EH (cell line): Measurements from ENCODE around the gene ITM2C.

Experiments used
- DNase-seq: peaks from one replicate; pipeline ENCODE4 v3.0.0-alpha.2; 2015; ENCODE audit warnings: low read depth

Gene ITM2C

DNA sequence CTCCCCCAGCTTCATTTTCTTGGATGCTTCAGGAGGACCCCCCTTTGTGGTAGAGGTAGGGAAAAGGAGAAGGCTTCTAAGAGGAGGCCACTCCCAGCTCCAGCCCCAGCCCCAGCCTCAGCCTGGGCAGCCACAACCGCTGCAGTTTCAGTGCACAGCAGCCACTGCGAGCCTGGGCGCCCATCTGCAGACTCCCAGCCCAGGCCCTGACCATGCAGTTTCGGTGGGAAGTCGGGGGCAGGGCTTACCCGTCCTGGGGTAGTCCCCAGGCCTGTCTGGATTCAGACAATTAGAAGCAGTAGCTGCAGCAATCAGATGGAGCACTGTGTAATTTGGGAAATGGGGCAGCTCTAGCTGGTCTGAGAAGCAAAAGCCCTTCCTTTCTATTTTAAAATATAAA lies 28.6 kb downstream of the ITM2C start:
- DNase-seq = no peak

DNA sequence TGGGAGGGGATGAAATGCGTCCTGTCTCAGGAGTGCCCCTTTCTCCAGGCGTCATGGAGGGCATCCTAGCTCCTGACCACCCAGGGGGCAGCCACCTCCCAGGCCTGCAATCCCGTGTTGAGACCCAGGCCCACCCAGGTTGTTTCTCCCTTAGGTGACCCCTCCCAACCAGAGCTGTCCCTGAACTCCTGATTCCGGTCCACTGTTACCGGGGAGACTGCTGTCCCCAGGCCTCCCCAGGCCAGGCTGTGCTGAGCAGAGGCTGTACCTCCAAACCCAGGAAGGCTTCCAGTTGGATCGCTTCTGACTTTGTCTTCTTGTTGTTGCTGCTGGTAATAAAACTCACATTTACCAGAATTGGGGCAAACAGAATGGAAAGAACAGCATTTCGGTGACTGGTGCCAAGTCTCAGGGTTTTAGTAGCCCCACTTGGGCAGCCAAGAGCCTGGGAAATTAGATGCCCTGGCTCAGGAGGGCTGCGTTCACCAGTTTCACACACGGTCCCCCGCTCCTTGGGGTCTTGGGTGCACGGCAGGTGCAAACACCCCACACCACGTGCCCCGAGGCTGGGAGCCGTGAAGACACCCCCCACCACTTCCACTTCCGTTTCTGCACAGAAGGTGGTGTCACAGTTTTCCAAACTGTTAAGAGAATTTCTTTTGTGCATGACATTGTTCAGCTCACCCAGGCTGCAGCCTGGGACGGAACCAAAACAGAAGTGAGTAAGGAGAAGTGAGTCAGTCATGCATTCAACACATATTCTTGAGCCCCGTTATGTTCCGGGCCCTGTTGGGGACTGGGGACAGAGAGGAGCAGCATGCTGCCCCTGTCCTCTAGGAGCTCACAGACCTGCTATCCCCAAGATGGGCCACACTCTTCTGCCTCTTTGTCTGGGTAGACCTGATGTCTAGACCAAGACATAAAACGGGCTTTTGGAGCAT lies 29.4 kb downstream of the ITM2C start:
- DNase-seq = no peak

DNA sequence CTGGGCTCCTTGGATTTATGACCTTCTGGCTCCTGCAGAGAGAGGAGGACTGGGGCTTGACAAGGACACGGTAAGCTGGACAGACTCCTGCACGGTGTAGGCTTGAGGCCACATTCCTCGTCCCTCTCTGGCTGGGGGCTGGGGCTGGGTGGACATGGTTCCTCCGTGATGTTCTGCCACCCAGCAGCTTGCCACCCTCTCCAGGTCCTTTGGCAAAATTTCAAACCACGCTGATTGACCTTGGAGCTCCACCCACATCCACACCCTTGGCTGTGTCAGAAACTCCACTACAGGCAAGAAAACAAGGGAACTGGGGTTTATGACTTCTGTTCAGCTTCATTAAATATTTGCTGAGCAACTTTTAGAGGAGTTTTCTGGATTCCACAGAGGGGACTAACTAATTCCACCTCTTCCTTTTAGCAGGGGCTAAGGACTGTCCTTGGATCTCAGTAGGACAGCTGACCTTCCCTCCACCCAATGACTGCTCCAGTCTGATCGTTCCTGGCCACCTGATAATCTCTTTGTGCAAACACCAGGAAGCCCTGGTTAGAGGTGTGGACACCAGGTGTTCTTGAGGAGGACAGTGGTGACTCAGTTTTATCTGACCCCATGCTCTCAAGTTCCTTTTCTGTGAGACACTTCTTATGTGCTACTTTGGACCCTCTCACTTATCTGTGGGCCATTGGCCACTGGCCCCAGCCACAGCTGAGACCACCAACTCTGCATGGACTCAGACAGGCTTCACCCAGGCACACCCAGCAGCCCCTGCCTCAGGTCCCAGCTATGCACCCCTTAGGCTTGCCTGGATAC lies 31.0 kb downstream of the ITM2C start:
- no peak for DNase-seq

DNA sequence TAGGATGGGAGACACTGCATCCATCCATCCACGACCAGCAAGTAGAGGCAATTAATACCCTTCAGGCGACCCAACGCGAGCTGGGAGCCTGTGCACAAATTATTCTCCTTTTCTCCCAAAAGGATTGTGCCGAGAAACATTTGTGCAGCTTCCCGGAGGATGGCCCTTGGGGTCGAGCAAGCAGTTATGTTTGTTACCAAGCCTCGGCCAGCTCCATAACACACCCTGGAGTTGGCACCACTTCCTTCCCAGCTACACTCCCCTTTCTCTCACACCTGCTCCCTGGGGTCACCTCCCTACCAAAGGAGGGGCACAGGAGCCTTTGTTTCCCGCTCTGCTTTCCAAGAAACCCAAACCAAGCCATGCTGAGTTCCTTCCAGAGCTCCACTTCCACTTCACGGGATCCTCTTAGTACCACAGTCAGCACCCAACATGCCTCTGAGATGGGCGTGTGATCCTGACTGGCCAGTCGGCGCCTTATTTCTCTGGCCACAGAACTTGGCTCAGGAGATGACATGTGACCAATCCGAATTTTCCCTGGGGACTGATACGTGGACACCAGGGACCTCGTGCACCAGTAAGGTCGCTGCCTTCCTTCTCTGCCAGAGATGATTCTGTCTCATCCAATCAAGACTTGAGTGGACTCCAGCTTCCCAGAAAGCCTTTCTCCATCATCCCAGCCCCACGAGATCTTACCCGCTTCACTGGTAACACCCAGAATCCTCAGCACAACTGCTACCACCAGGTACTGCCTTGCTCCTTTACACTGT lies 31.8 kb downstream of the ITM2C start:
- no peak for DNase-seq

DNA sequence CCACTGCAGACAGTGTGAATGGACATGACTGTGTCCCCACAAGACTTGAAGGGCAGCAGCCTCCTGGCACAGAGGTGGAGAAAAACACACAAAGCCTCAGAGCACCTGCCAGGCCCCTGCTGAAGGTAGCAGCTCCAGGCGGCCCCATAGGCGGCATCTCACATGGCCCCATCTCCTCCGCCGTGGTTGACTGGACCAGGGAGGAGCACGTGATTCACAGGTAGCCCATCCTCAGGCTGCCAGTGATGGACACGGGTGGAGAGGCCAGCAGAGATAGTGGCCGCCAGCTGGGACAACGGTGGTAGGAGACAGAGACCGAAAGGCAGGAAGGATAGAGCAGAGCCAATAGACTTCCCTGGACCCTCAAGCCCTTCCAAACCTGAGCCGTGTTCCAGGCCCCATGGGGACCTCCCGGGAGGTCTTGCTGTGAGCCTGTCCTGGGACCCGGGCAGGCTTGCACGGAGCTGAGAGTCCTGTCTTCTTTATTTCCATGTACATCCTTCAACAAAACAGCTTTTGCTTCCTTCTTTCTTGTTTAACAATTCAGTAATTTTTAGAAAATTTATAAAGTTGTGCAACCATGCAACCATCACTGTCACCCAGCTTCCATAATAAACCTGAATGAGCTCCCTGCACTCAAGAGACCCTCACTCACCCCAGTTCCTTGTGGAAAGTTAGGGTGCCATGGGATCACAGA lies 33.4 kb downstream of the ITM2C start:
- DNase-seq = no peak

DNA sequence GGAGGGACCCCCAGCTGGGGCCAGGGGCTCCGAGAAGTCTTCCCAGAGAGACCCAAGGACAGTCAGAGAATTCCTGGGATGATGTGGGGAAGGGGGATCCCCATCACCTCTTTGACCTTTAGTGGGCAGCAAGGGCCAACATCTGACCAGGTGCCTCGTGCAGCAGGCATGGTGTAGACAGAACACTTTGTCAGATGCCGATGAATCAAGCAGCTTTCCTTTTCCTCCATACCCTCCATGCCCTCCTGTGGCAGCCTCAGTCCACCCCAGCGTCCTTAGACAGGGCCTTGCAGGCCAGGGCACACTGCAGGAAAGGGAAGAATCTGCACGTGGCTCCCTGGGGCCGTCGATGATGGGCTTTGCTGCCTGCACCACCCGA lies 34.0 kb downstream of the ITM2C start:
- no peak for DNase-seq

DNA sequence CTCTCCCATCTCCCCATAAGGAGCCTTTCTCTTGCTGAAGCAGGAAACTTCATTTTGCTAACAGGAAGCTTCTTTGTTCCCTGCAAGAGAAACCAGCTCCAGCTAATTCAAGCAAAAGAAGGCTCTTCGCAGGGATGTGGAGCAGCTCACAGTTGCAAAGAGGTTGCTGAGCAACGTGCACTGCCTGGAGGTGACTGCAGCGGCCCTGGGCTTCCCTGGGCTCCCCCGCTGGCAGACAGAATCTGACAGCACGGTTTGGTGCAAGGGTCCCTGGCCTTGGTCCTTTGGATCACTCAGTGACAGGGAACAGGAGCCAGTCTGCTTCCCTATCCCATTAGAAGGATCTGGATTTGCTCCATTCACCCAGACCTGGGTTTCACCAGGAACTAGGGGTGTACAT lies 34.5 kb downstream of the ITM2C start:
- DNase-seq = no peak

DNA sequence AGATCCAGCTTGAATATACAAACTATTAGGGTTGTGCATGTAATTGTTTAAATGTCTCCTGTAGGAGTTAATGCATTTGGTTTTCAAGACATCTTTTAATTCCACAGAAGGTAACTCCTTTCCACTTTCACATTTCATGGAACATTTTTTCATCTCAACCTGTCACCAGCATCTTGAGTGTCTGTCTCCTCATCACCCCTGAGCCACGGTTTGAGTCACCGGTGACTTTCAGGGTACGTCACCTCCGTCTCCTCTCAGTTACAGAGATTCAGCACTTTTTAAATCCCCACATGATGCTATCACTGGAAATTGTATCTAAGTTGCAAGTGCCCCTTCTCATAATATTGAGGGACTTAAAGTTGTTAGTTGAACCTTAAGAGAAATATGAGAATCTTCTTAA lies 35.0 kb downstream of the ITM2C start:
- DNase-seq = no peak

DNA sequence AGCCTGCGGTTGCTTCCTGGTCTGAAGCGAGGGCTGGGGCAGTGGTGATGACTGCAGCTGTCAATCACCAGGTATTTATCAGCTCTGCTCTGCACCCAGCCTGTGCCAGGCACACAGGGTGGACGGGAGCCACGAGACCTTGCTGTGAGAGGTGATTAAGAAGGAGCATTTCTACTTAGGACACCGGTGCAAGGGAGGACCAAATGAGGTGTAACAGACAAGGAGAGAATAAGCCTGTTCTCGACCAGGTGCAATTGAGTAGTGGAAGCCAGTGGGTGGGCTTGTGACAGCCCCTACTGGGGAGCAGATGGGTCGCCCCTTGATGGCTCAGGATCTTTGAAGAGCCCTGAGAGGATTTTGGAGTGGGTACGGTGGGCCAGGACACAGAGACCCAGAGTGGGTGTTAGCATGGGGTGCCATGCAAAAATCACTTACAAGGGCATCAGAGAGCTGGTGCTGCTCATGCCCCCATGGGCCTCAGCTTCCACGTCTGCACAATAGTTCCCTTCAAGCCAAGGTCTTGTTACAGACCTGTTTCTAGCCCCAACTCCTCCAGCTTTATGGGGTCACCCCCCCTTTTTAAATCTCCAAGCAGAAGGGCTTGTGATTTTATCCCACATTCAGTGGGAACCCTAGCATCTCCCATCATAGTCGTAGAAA lies 35.7 kb downstream of the ITM2C start:
- no peak for DNase-seq

DNA sequence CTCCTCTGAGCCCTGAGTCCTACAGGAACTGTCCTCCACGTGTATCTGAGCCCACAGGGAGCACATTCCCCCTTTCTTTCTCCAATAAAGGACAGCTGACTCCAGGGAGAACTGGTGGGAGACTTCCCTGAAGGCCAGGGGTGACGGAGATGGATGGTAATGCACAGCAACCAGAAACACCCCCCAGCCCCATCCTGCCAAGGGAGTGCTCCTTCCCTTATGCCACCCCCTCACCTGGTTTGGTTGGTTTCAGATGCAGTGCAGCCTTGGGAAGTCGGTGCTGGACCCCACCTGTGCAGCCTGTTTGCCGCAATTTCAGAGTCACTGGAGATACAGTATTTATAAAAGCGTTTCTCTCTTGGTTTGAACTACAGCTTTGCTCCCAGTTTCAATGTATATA lies 36.3 kb downstream of the ITM2C start:
- DNase-seq = no peak

DNA sequence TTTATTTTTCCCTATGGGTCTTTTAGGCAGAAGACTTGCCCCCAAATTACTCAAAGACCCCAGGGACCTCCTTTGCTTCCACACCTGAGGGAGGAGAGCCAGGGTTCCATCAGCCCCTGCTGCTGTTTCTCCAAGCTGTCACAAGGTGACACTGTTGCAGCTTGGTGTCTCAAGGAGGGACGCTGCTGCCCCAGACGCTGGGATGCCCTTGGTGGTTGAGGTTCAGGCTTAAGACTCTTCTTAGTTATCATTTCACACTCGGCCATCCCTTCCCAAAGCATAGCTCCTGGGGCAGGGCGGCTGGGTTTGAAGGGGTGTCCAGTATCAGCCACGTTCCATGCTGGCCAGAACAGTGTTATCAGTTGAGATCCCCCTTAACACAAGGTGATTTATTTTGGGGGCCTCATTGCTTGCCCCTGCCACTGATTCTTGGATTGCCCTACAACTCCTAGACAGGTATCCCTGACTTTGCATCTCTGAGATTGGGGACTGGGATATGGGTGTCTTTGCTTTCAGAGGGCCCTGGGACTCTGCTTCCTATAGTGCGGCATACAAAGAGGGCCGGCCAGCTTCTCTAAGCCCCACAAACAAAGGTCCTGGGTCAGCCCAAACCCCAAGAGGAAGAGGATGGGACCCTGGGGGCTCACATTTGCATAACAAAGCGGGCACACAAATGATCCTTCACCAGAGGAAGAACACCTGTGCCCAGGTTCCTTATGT lies 37.6 kb downstream of the ITM2C start:
- DNase-seq = peak; percentile 67

DNA sequence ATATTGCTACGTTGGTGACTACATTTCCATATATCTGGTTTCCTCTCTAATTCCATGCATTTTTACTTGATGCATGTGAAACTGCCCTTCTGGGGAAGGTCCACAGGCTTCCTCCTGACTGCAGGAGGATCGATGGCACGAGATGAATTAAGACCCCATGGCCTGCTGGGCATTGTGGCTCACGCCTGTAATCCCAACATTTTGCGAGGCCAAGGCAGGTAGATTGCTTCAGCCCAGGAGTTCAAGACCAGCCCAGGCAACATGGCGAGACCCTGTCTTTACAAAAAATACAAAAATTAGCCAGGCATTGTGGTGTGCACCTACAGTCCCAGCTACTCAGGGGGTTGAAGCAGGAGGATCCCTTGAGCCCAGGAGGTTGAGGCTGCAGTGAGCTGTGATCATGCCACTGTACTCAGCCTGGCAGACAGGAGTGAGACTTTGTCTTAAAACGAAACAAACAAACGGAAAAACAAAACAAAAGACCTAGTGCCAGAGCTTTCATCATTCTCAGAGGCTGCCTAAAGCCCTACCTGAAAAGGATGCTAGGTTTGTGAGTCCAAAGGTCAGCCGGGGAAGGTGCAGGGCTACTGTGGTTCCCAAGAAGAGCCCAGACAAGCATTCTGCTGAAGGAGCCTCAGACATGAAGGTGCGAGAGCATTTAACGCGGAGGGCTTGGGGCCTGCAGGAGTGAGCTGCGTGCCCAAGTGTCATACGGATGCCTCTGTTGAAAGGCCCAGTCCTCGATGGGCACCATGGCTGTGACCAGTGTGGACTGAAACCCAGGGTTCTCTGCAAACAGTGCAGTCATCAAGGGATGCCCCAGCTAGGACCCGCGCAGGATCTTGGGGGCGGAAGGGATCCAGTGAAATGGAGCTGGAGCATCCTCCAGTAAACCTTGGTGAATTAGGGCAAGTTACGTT lies 38.7 kb downstream of the ITM2C start:
- no peak for DNase-seq

DNA sequence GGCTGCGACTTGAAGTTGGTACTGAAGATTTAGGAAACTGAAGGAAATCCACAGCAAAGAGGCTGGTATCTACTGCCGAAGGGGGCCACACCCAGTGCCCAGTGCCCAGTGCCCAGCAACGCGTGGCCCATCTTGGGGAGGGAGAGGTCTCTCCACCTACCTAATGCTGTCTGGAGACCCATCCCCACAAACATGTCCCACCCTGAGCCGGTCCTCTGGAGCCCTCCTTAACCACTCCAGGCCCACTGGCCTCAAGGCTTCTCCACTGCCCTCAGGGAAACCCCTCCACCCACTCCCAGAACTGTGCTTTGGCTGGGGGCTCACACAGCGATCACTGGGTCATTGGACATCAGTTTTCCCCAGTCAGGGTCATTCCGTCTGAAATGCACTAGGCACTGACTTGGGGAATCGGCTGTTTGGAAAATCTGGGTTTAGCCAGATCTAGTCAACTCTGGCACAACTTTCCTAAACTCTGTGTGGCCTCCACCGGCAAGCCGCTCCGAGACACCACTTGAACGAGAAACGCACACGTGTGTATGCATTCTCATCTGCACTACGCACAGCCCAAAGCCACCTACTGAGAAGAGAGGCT lies 40.2 kb downstream of the ITM2C start:
- DNase-seq = no peak

DNA sequence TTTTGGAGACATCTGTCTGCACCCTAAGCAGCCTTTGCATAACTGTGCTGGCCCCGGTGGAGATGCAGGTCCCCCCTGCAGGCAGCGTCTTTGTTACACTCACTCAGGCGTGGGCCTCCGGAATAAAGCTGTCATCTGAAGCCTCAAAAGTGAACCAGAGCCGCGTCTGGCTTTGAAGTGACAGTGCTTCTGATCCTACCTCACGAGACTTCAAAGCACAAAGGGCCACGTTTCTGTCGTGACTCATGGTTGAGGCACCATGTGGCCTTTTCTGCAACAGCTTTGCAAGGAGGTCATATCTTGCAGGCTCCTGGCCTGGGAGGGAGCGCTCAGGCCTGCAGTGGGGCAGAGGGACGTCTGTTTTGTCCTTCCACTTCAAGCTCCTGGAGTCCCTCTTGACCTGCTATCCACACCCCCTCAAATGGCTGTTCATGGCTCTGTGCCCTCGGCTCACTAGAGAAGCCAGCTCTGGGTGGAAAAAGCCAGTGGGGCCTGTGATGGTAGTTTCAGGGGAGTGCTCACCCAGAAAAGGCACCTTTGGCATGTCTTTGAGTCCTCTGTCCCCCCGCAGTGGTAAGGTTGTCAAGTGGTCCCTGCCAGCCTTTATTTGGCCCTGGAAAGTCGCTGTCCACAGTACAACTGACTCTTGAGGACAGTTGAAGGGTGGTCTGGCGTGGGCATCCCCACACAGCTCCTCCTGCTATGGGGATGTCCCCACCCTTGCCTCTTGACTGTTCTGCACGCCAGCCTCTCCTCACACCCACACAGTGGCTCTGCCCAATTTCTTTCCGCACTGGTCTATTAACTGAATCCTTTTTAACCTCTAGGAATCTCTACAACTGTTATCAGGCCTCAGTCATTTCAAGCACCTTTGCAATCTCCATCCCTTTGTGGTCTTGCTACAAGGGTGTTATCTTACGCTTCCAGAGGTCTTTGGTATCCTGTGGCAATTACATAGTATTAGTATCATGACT lies 41.0 kb downstream of the ITM2C start:
- no peak for DNase-seq

DNA sequence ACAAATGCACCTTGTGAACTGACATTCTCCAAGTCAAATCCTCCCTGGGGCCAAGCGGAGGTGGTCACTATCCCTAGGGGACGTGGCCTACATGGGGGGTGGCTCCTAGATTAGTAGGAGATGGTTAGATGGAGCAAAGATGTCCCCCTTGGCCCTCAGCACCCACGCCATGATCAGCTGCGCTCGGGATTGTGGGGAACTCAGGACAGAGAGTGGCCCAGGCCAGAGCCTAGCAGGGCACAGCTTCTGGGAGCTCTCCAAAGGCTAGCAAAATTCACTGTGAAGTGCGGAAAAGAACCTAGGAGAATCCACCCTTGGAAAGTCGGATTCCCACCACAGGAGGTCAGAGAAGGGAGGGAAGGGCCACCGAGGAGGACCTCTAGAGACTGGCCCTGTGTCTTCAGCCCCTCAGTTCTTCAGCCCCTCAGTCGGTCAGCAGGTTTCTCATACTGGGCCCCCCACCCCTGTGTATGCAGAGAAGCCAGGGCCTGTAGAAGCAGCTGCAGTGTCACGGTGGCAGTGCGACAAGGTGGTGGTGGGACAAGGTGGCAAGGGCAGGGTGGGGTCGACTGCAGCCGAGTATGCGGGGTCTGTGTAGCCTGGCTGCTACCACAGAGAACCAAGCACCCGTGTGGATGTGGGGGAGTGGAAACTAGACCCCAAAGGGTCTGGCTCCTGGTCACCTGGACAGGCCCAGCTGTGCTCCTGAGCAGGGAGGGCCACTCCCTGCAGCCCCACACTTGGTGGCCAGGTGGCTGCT lies 41.9 kb downstream of the ITM2C start:
- no peak for DNase-seq

DNA sequence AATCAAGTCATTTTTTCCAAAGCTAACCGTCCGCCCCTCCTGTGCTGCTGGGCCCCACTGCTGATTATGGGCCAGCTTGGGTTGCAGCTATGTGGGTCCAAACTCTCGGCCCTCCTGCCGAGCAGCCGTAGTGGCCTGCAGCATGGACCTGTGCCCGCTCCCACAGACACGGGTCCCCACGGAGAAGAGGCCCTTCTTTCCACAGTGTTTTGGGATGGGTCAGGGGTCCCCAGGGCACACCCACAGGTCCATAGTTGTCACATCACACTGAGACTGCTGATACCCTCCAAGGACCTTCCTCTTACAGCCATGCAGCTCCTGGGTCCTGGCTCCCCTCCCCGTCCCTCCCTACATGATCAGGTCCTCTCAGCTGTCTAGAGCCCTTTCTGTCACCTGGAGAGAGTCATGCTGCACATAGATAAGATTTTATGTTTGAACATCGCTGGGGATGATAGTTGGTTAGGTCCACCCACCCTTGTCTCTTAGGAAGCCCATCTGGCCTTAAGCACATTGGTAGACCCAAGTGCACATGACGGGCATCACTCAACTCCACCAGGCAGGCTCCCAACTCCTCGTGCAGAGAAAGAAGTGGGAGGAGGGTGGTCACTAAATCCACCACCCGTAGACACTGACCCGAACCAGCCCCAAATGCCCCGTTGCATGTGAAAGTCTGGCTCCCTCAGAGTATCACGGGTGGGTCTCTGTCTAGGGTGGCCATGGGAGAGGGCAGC lies 42.8 kb downstream of the ITM2C start:
- no peak for DNase-seq
